GM23338 (cell line): ENCODE measurements around the gene PRLH. TPM values are rescaled to one million over a fixed set of nuclear protein-coding genes. Genes with fewer than 3 reads are reported as not detected.

ENCODE experiments used
- ATAC-seq: fragments of 200-7000 bp; cut with Tn5 transposase; 3 replicates; pipeline ENCODE4 v1.9.1; 2020
- DNase-seq: peaks from one replicate; pipeline ENCODE4 v3.0.0-alpha.2; 2015; ENCODE audit warnings: low spot score
- H2AFZ ChIP-seq: fragments of 200-600 bp; sonication (generic); 2 replicates; pipeline ENCODE4 v1.8.0; 2016; ENCODE audit warnings: antibody characterized with exemption, mild to moderate bottlenecking, moderate library complexity
- H3F3A ChIP-seq: fragments of 200-600 bp; sonication (generic); replicated peaks from 2 replicates; pipeline ENCODE4 v1.8.0; 2017; ENCODE audit warnings: antibody characterized with exemption, mixed run types, low read depth
- H3K27ac ChIP-seq: fragments of 200-600 bp; sonication (generic); 2 replicates; pipeline ENCODE4 v1.6.1; 2016; ENCODE audit warnings: low read depth
- H3K27me3 ChIP-seq: fragments of 200-600 bp; sonication (generic); 2 replicates; pipeline ENCODE4 v1.8.0; 2016; ENCODE audit warnings: mild to moderate bottlenecking, mixed run types, moderate library complexity; ENCODE audit not compliant: insufficient read depth
- H3K36me3 ChIP-seq: fragments of 200-600 bp; sonication (generic); 2 replicates; pipeline ENCODE4 v1.8.0; 2016; ENCODE audit warnings: mild to moderate bottlenecking; ENCODE audit not compliant: insufficient read depth
- H3K4me1 ChIP-seq: fragments of 200-600 bp; sonication (generic); 2 replicates; pipeline ENCODE4 v1.8.0; 2016; ENCODE audit warnings: mild to moderate bottlenecking, moderate library complexity; ENCODE audit not compliant: insufficient read depth
- H3K4me2 ChIP-seq: fragments of 200-600 bp; sonication (generic); 2 replicates; pipeline ENCODE4 v1.7.1; 2017; ENCODE audit warnings: mixed run types
- H3K4me3 ChIP-seq: fragments of 200-600 bp; sonication (generic); 2 replicates; pipeline ENCODE4 v1.6.1; 2016; ENCODE audit warnings: mixed run types
- H3K79me2 ChIP-seq: fragments of 200-600 bp; sonication (generic); replicated peaks from 2 replicates; pipeline ENCODE4 v1.8.0; 2017; ENCODE audit warnings: mild to moderate bottlenecking; ENCODE audit not compliant: insufficient read depth
- H3K9me2 ChIP-seq: fragments of 200-600 bp; sonication (generic); 2 replicates; pipeline ENCODE4 v1.8.0; 2017; ENCODE audit not compliant: insufficient read depth
- H4K20me1 ChIP-seq: fragments of 200-600 bp; sonication (generic); replicated peaks from 2 replicates; pipeline ENCODE4 v1.8.0; 2017; ENCODE audit warnings: mild to moderate bottlenecking; ENCODE audit not compliant: insufficient read depth
- H3K27ac Mint-ChIP-seq: 2 replicates; pipeline ENCODE4 v1.8.0; 2020; ENCODE audit warnings: inconsistent platforms, mild to moderate bottlenecking, moderate library complexity, mixed read lengths
- H3K27me3 Mint-ChIP-seq: 3 replicates; pipeline ENCODE4 v1.8.0; 2022; ENCODE audit warnings: low read depth, mild to moderate bottlenecking, moderate library complexity, mixed read lengths, inconsistent platforms; ENCODE audit not compliant: insufficient read depth, poor library complexity
- H3K36me3 Mint-ChIP-seq: 3 replicates; pipeline ENCODE4 v1.8.0; 2021; ENCODE audit warnings: low read depth, mild to moderate bottlenecking, inconsistent platforms, moderate library complexity, mixed read lengths
- H3K4me1 Mint-ChIP-seq: 3 replicates; pipeline ENCODE4 v1.8.0; 2020; ENCODE audit warnings: mild to moderate bottlenecking, inconsistent platforms, mixed read lengths
- H3K4me3 Mint-ChIP-seq: 3 replicates; pipeline ENCODE4 v1.8.0; 2021; ENCODE audit warnings: moderate library complexity, mild to moderate bottlenecking, inconsistent platforms, mixed read lengths
- H3K9me3 Mint-ChIP-seq: 3 replicates; pipeline ENCODE4 v1.8.0; 2020; ENCODE audit warnings: moderate library complexity, mild to moderate bottlenecking, inconsistent platforms, mixed read lengths
- CREB1 ChIP-seq: fragments of 250-450 bp; sonication (Bioruptor Pico); IDR thresholded peaks from 2 replicates; pipeline ENCODE4 v1.5.0; 2020; ENCODE audit warnings: low read depth, mild to moderate bottlenecking, moderate library complexity
- CTCF ChIP-seq, 2 experiments: fragments of 200-600 bp in 1 of 2; sonication (generic) in 1 of 2; conservative IDR thresholded peaks; 2 replicates each; pipeline versions ENCODE4 v1.5.1 to v1.6.1; 2016 to 2017; ENCODE audit warnings: antibody characterized with exemption in 2 of 2, low read depth in 2 of 2, mild to moderate bottlenecking in 2 of 2, moderate library complexity in 1 of 2
- EZH2phosphoT487 ChIP-seq: fragments of 200-600 bp; sonication (generic); IDR thresholded peaks from one replicate; pipeline ENCODE4 v1.8.1; 2018; ENCODE audit warnings: antibody characterized with exemption; ENCODE audit not compliant: unreplicated experiment
- JUNB ChIP-seq: IDR thresholded peaks from one replicate; pipeline ENCODE4 v1.6.1; 2016; ENCODE audit warnings: antibody characterized with exemption; ENCODE audit not compliant: unreplicated experiment
- REST ChIP-seq: IDR thresholded peaks from one replicate; pipeline ENCODE4 v1.6.1; 2018; ENCODE audit warnings: antibody characterized with exemption; ENCODE audit not compliant: unreplicated experiment
- STAT1 ChIP-seq: IDR thresholded peaks from one replicate; pipeline ENCODE4 v1.6.1; 2016; ENCODE audit warnings: antibody characterized with exemption; ENCODE audit not compliant: unreplicated experiment
- polyA plus RNA-seq: library from polyadenylated mRNA; unstranded; fragments of >200 nt; fragmentation: Nextera tagmentation; extraction: Ambion mirVana; gene quantifications from 2 replicates; pipeline ENCODE4 v1.2.1, GENCODE V29; 2016
- total RNA-seq: library from RNA; depleted of rRNA; stranded (reverse); fragments of >200 nt; shearing (Covaris generic); gene quantifications from 2 replicates; pipeline ENCODE4 v1.2.3, GENCODE V29; 2014
- TF ChIP-seq, protein P1 (sequence below): IDR thresholded peaks from 2 replicates; pipeline ENCODE4 v1.6.1; 2016; ENCODE audit warnings: antibody characterized with exemption

PRLH gene
- total and polyA plus RNA-seq, 2 experiments from 2014 or later: not detected

- Mint-ChIP-seq H3K27me3 (peaks cover 4% of the 10 kb centered on the region), H3K4me3 (no peak overlapping the region), H3K27ac (no peak overlapping the region), H3K36me3 (no peaks in the 10 kb centered on the region; the same call in 2 of the 3 replicates), H3K9me3 (no peaks in the 10 kb centered on the region), H3K4me1 (peaks cover 3% of the 10 kb centered on the region)
- DNase-seq (no peak), ATAC-seq (no peak)
- no peaks in the 10 kb centered on the region for H4K20me1 ChIP-seq
- no peak overlapping the region for H2AFZ ChIP-seq
- TF ChIP-seq EZH2phosphoT487: no peak
- TF ChIP-seq REST: no peak
- TF ChIP-seq CREB1 (CRISPR knock-in tag): no peak
- no peaks in the 10 kb centered on the region for H3K79me2 ChIP-seq
- H3K36me3 ChIP-seq: no peaks in the 10 kb centered on the region
- peaks cover 3% of the 10 kb centered on the region; the same call in 1 of the 2 replicates for H3K4me1 ChIP-seq
- no peaks in the 10 kb centered on the region for H3K27me3 ChIP-seq
- H3F3A ChIP-seq: no peaks in the 10 kb centered on the region
- H3K4me3 ChIP-seq: no peak overlapping the region
- no peak overlapping the region for H3K27ac ChIP-seq
- 0 out of 2 replicates have a peak, but pooled peaks cover 7% of the 10 kb centered on the region for H3K9me2 ChIP-seq
- H3K4me2 ChIP-seq: no peak overlapping the region
Observed at GRCh38 chr2:237517990-237518389, 48.4 kb upstream of the PRLH start.

DNA sequence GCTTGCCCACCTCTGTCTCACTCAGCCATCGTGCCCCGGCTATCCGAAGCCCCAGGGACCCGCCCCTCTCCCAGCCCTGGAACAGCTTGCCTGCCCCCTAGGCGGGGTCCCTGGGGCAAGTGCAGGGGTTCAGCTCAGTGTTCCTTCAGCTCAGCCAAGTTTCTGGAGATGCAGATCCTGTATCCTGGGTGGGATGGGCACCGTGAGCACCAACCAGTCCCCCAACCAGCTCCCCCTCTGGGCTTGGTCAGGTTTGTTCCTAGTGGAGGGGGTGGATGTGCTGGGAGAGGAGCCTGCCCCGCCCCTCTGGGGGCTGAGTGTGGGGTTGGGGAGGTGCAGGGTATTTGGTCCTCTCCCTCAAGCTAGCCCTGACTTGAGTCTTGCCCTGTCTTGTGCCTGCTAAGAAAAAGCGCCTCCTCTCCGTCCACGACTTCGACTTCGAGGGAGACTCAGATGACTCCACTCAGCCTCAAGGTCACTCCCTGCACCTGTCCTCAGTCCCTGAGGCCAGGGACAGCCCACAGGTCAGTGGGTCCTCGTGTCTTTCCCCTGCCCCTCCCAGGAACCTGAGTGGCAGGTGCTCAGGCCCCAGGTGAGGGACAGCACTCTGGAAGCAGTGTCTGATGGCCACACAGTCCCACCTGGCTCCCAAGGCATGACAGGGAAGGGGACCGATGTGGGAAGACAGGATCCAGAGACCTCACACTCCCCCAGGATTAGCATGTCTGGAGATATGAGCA lies 46.7 kb upstream of the PRLH start:
- Mint-ChIP-seq H3K4me1 (no peaks in the 10 kb centered on the region), H3K36me3 (no peaks in the 10 kb centered on the region; the same call in 2 of the 3 replicates), H3K4me3 (no peak overlapping the region), H3K27ac (no peak overlapping the region), H3K27me3 (peaks cover 2% of the 10 kb centered on the region), H3K9me3 (no peaks in the 10 kb centered on the region)
- Histone ChIP-seq H3K9me2 (0 out of 2 replicates have a peak, but pooled peaks cover 7% of the 10 kb centered on the region), H4K20me1 (no peaks in the 10 kb centered on the region), H3K4me1 (no peaks in the 10 kb centered on the region), H3K4me3 (no peak overlapping the region), H3K79me2 (no peaks in the 10 kb centered on the region), H3K27me3 (no peaks in the 10 kb centered on the region), H3F3A (no peaks in the 10 kb centered on the region), H2AFZ (no peak overlapping the region), H3K27ac (no peak overlapping the region), H3K36me3 (no peaks in the 10 kb centered on the region), H3K4me2 (no peak overlapping the region)
- DNase-seq (no peak), ATAC-seq (no peak)
- TF ChIP-seq JUNB (no peak), REST (no peak), STAT1 (no peak), CTCF (conservative IDR thresholded peaks at IDR 0.05; ENCODE audit: low read depth in 2 of 2) (no peak)
- TF ChIP-seq, protein P1, sequence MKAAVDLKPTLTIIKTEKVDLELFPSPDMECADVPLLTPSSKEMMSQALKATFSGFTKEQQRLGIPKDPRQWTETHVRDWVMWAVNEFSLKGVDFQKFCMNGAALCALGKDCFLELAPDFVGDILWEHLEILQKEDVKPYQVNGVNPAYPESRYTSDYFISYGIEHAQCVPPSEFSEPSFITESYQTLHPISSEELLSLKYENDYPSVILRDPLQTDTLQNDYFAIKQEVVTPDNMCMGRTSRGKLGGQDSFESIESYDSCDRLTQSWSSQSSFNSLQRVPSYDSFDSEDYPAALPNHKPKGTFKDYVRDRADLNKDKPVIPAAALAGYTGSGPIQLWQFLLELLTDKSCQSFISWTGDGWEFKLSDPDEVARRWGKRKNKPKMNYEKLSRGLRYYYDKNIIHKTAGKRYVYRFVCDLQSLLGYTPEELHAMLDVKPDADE: no peak
